Mesendoderm (in vitro differentiated cells): ENCODE results near the gene PRKCA.

Experiments
- DNase-seq: peaks from one replicate; pipeline ENCODE4 v3.0.0; 2013
- H2AK5ac ChIP-seq: 2 replicates; pipeline ENCODE4 v1.6.1; 2013; ENCODE audit warnings: low read length, inconsistent platforms
- H2BK120ac ChIP-seq: 2 replicates; pipeline ENCODE4 v1.6.1; 2013; ENCODE audit warnings: low read depth, mild to moderate bottlenecking, low read length, moderate library complexity, mixed read lengths
- H2BK15ac ChIP-seq: replicated peaks from 2 replicates; pipeline ENCODE4 v1.6.1; 2013; ENCODE audit warnings: low read depth, mild to moderate bottlenecking, moderate library complexity
- H2BK5ac ChIP-seq: 2 replicates; pipeline ENCODE4 v1.6.1; 2013; ENCODE audit warnings: low read length, inconsistent platforms
- H3K18ac ChIP-seq: 2 replicates; pipeline ENCODE4 v1.6.1; 2013; ENCODE audit warnings: mild to moderate bottlenecking, low read length, mixed read lengths
- H3K23ac ChIP-seq: one replicate; pipeline ENCODE4 v1.6.1; 2013; ENCODE audit warnings: low read length
- H3K27ac ChIP-seq: 2 replicates; pipeline ENCODE4 v1.5.1; 2013; ENCODE audit warnings: low read depth, mild to moderate bottlenecking, inconsistent platforms, low read length, moderate library complexity
- H3K27me3 ChIP-seq: 2 replicates; pipeline ENCODE4 v1.6.1; 2013; ENCODE audit warnings: low read length, control low read depth, mild to moderate bottlenecking, inconsistent platforms; ENCODE audit not compliant: insufficient read depth, poor library complexity
- H3K36me3 ChIP-seq: 2 replicates; pipeline ENCODE4 v1.6.1; 2013; ENCODE audit warnings: low read length, inconsistent platforms; ENCODE audit not compliant: control insufficient read depth, insufficient read depth
- H3K4ac ChIP-seq: one replicate; pipeline ENCODE4 v1.6.1; 2013; ENCODE audit warnings: low read depth, mild to moderate bottlenecking, low read length, moderate library complexity
- H3K4me1 ChIP-seq: 2 replicates; pipeline ENCODE4 v1.6.1; 2013; ENCODE audit warnings: low read depth, low read length, inconsistent platforms; ENCODE audit not compliant: control insufficient read depth
- H3K4me2 ChIP-seq: 2 replicates; pipeline ENCODE4 v1.6.1; 2013; ENCODE audit warnings: low read length
- H3K4me3 ChIP-seq: 2 replicates; pipeline ENCODE4 v1.5.1; 2013; ENCODE audit warnings: mild to moderate bottlenecking, low read length
- H3K56ac ChIP-seq: one replicate; pipeline ENCODE4 v1.6.1; 2013; ENCODE audit warnings: low read length
- H3K79me1 ChIP-seq: 2 replicates; pipeline ENCODE4 v1.6.1; 2013; ENCODE audit warnings: low read length, inconsistent platforms
- H3K79me2 ChIP-seq: 2 replicates; pipeline ENCODE4 v1.6.1; 2013; ENCODE audit warnings: mild to moderate bottlenecking, low read length; ENCODE audit not compliant: control insufficient read depth, insufficient read depth
- H3K9ac ChIP-seq: 2 replicates; pipeline ENCODE4 v1.6.1; 2013; ENCODE audit warnings: low read length, inconsistent platforms
- H4K5ac ChIP-seq: one replicate; pipeline ENCODE4 v1.6.1; 2013; ENCODE audit warnings: low read length
- H4K8ac ChIP-seq: one replicate; pipeline ENCODE4 v1.6.1; 2013; ENCODE audit warnings: low read depth, mild to moderate bottlenecking, control low read depth, low read length, moderate library complexity
- WGBS: extraction: QIAGEN DNeasy Blood & Tissue Kit; methylation state at CpG from one replicate; pipeline ENCODE4 v1.1.7; 2013; ENCODE audit warnings: low lambda C conversion rate, missing lambda C conversion rate; ENCODE audit not compliant: insufficient coverage; ENCODE audit errors: extremely low coverage; 5-methylcytosine and 5-hydroxymethylcytosine counted together

Gene PRKCA

DNA sequence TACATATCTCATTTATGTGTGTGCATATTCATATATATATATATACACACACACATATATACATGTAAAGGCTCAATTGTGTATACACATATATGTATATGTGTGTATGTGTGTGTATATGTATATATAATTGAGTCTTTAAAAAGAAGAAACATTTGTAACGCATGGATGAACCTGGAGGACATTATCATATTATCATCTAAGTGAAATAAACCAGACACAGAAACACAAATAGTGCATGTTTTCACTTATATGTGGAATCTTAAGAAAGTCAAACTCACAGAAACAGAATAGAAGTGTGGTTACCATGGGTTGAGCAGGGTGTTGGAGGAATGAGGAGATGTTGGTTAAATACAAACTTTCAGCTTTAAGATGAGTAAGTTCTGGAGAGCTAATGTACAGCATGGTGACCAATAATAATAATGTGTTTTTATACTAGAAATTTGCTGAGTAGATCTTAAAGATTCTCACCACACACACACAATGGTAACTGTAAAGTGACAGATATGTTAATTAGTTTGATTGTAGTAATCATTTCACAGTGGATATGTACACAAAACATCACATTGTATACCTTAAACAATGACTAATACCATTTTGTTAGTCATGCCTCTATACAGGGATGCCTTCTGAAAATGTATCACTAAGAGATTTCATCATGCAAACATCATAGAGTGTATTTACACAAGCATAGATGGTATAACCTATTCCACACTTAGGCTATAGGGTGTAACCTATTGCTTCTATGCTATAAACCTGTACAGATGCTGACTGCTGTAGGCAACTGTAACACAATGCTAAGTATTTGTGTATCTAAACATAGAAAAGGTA, 399.9 kb downstream of the PRKCA start:
- Histone ChIP-seq H3K18ac (no peak overlapping the region), H3K23ac (no peak overlapping the region), H3K4me1 (no peaks in the 10 kb centered on the region), H2AK5ac (no peak overlapping the region), H4K5ac (no peak overlapping the region), H3K79me2 (no peaks in the 10 kb centered on the region), H2BK5ac (no peak overlapping the region), H3K56ac (no peak overlapping the region), H2BK120ac (no peak overlapping the region), H3K4me3 (no peak overlapping the region), H3K36me3 (no peaks in the 10 kb centered on the region), H3K4me2 (no peak overlapping the region), H3K27me3 (no peaks in the 10 kb centered on the region), H3K9ac (no peak overlapping the region), H4K8ac (no peak overlapping the region), H2BK15ac (no peak overlapping the region), H3K27ac (no peak overlapping the region), H3K79me1 (no peaks in the 10 kb centered on the region), H3K4ac (no peak overlapping the region)
- no CpG with 5 or more reads among the region's 1 CpG for WGBS
- no peak for DNase-seq

DNA sequence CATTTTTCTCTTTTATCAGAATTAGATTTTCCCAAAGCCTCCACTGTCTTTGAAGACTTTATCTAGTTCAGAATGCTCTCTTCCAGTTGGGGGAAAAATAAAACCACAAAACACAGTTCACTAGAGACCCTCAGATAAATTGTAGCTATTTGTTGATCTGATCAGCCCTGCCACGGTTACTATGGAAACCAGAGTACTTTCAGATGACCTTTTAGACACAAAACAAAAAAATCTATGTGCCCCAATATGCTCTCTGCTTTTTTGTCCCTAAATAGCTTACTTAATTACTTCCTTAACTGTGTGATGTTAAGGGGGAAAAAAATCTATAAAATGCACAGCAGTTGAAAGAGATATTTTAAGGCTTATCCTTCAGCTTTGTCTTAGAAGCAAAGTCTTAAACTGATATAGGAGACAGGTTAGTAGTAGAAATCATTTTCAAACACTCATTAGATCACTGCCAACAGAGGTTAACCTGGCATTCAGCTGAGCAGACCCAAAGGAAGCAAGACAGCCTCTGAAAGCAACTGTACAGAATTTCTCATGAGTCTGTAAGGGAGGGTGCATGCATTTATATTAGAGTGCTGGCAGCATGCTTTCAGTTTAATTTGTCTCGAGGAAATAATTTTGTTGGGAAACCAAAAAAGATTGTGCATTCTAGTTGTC, 402.6 kb downstream of the PRKCA start:
- H2BK5ac ChIP-seq, result no peak overlapping the region
- no peak overlapping the region for H2BK15ac ChIP-seq
- H3K4ac ChIP-seq, result no peak overlapping the region
- H3K9ac ChIP-seq, result no peak overlapping the region
- H3K79me2 ChIP-seq, result no peaks in the 10 kb centered on the region
- no peak overlapping the region for H2AK5ac ChIP-seq
- H4K8ac ChIP-seq, result no peak overlapping the region
- H3K4me1 ChIP-seq, result no peaks in the 10 kb centered on the region
- no peak overlapping the region for H2BK120ac ChIP-seq
- H3K27ac ChIP-seq, result no peak overlapping the region
- H3K27me3 ChIP-seq, result no peaks in the 10 kb centered on the region
- H3K18ac ChIP-seq, result no peak overlapping the region
- H3K79me1 ChIP-seq, result no peaks in the 10 kb centered on the region
- WGBS, result no CpG with 5 or more reads among the region's 2 CpGs
- no peak for DNase-seq
- no peaks in the 10 kb centered on the region for H3K36me3 ChIP-seq
- no peak overlapping the region for H3K23ac ChIP-seq
- H3K4me2 ChIP-seq, result no peak overlapping the region
- no peak overlapping the region for H4K5ac ChIP-seq
- H3K4me3 ChIP-seq, result no peak overlapping the region
- no peak overlapping the region for H3K56ac ChIP-seq

DNA sequence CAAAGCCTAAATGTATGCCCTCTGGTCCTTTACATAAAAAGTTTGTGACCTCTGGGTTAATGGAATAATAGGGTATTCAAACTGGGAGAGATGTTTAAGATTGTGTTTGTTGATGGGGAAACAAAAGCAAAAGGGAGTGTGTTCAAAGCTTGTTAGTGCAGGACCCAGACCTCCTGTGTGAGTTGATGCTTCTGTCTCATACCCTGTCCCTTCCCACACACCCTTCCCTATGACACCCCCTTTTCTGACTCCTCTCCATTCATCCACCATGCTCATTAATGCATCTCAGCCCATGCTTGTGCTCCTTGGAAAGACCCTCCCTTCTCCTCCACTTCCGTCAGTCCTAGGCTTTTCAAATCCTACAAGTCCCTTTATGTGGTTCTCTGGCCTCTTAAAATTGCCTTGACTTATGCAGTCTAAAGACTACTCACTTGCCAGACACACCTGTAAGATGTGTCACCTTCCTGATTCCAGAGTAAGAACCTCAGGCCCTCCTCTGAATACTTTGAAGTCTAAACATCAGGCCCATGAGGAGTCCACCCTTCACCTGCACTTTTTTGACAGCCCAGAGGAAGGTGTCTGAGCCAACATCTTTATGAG, 404.5 kb downstream of the PRKCA start:
- Histone ChIP-seq H3K4ac (no peak overlapping the region), H4K5ac (no peak overlapping the region), H3K9ac (no peak overlapping the region), H3K27me3 (no peaks in the 10 kb centered on the region), H3K4me1 (peaks cover 1% of the 10 kb centered on the region), H2BK5ac (no peak overlapping the region), H3K18ac (no peak overlapping the region), H3K79me2 (no peaks in the 10 kb centered on the region), H4K8ac (no peak overlapping the region), H3K56ac (no peak overlapping the region), H3K23ac (no peak overlapping the region), H2BK120ac (no peak overlapping the region), H3K79me1 (no peaks in the 10 kb centered on the region), H2AK5ac (no peak overlapping the region), H2BK15ac (no peak overlapping the region), H3K4me3 (no peak overlapping the region), H3K27ac (no peak overlapping the region), H3K36me3 (no peaks in the 10 kb centered on the region), H3K4me2 (no peak overlapping the region)
- no peak for DNase-seq
- no CpG with 5 or more reads among the region's 1 CpG for WGBS

DNA sequence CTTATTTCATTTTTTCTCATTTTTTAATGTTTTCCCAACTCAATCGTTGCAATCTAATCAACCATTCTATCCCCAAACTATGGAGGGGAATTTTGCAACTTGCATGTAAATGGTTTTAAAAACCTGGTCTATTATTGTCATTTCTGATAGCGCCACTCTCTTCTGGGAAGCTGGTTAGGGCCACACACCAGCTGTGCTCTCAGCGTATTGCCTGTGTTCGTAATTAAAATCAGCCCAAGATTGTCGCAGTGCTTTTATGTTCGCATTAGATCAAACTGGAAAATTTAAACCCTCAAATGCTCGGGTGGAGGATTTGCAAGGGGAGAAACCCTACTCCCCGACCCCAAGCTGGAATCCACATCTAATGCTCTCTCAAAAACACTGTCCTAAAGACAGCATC, 409.0 kb downstream of the PRKCA start:
- DNase-seq, result no peak
- H3K27ac ChIP-seq, result no peak overlapping the region
- peaks cover 3% of the 10 kb centered on the region for H3K4me1 ChIP-seq
- H3K4me2 ChIP-seq, result no peak overlapping the region
- H3K36me3 ChIP-seq, result no peaks in the 10 kb centered on the region
- H3K79me2 ChIP-seq, result no peaks in the 10 kb centered on the region
- H2AK5ac ChIP-seq, result no peak overlapping the region
- no peak overlapping the region for H3K4ac ChIP-seq
- no peaks in the 10 kb centered on the region for H3K27me3 ChIP-seq
- no peak overlapping the region for H2BK15ac ChIP-seq
- no peak overlapping the region for H2BK120ac ChIP-seq
- no peak overlapping the region for H3K56ac ChIP-seq
- no peak overlapping the region for H3K23ac ChIP-seq
- no peak overlapping the region for H4K5ac ChIP-seq
- H3K79me1 ChIP-seq, result no peaks in the 10 kb centered on the region
- no peak overlapping the region for H3K4me3 ChIP-seq
- no peak overlapping the region for H4K8ac ChIP-seq
- no peak overlapping the region for H3K9ac ChIP-seq
- H3K18ac ChIP-seq, result no peak overlapping the region
- no peak overlapping the region for H2BK5ac ChIP-seq
- WGBS, result no CpG with 5 or more reads among the region's 8 CpGs

DNA sequence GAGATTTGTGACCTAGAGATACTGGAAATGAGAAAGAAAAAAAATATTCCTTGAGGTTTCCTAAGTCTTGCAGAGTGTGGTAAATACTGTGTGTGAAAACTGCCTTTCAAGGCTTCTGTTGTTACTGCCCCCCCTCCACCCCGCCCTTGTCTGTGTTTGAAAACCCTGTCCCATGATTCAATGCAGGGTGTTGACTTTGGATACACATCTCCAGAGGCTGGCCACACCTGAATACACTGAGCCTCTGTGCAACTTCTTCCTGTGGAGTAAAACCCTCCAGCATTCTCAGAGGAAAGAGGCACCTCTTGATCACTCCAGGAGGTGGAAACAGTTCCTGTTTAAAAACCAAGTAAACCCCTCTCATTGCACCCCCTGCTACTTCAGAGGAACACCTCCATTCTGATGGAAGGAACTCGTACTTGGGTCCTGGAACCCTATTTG, 409.5 kb downstream of the PRKCA start:
- Histone ChIP-seq H4K5ac (no peak overlapping the region), H3K56ac (no peak overlapping the region), H3K23ac (no peak overlapping the region), H2BK15ac (no peak overlapping the region), H2BK5ac (no peak overlapping the region), H3K4me2 (no peak overlapping the region), H2AK5ac (no peak overlapping the region), H3K4me1 (peaks cover 3% of the 10 kb centered on the region), H3K9ac (no peak overlapping the region), H3K79me2 (no peaks in the 10 kb centered on the region), H3K18ac (no peak overlapping the region), H3K4me3 (no peak overlapping the region), H3K79me1 (no peaks in the 10 kb centered on the region), H4K8ac (no peak overlapping the region), H3K27me3 (no peaks in the 10 kb centered on the region), H2BK120ac (no peak overlapping the region), H3K27ac (no peak overlapping the region), H3K4ac (no peak overlapping the region), H3K36me3 (no peaks in the 10 kb centered on the region)
- no CpG with 5 or more reads among the region's 2 CpGs for WGBS
- DNase-seq, result peak; percentile 63
